Activated naive CD4-positive, alpha-beta T cell treated with anti-CD3 and anti-CD28 coated beads, Interleukin-2, amount 50 U/mL, for 72 hours (primary cell): ENCODE results near the gene EGFL7. TPM values are rescaled to one million over a fixed set of nuclear protein-coding genes. Genes with fewer than 3 reads are reported as not detected.

Experiments used
- total RNA-seq, 2 donors: library from RNA; stranded (reverse); gene quantifications; one replicate each; pipeline ENCODE4 v1.2.3, GENCODE V29; 2022

Gene EGFL7
- total RNA-seq, 2 donors from 2014 or later, result 0.61 to 1.6 TPM

Other genes starting within 250 kb of the EGFL7 start
- 10 to 100 TPM; 14.4 to 16.0 TPM for gene INPP5E, start 223.1 kb upstream of the EGFL7 start, total RNA-seq
- 10 to 100 TPM; 56.6 to 79.5 TPM for gene SEC16A, start 179.9 kb upstream of the EGFL7 start, total RNA-seq
- 10 to 100 TPM; 76.4 to 85.5 TPM for gene NOTCH1, start 116.9 kb upstream of the EGFL7 start, total RNA-seq
- gene AGPAT2, start 24.5 kb downstream of the EGFL7 start, total RNA-seq, result 10 to 100 TPM in 1 of 2 donors, 1 to 10 TPM in 1; 7.4 to 18.9 TPM
- gene DIPK1B, start 49.7 kb downstream of the EGFL7 start, total RNA-seq, result under 1 TPM in 1 of 2 donors, not detected in 1; 0.37 TPM
- gene LCN10, start 80.0 kb downstream of the EGFL7 start, total RNA-seq, result 1 to 10 TPM in 1 of 2 donors, under 1 TPM in 1; 0.89 to 1.6 TPM
- gene LCN6, start 85.6 kb downstream of the EGFL7 start, total RNA-seq, result not detected
- not detected for gene LCN8, start 95.3 kb downstream of the EGFL7 start, total RNA-seq
- not detected for gene LCN15, start 101.6 kb downstream of the EGFL7 start, total RNA-seq
- 10 to 100 TPM; 31.1 to 46.8 TPM for gene TMEM141, start 128.4 kb downstream of the EGFL7 start, total RNA-seq
- gene CCDC183, start 133.4 kb downstream of the EGFL7 start, total RNA-seq, result 1 to 10 TPM in 1 of 2 donors, under 1 TPM in 1; 0.18 to 1.3 TPM
- 100 to 1,000 TPM in 1 of 2 donors, 10 to 100 TPM in 1; 79.3 to 101 TPM for gene RABL6, start 145.0 kb downstream of the EGFL7 start, total RNA-seq
- 1 to 10 TPM; 3.7 to 6.7 TPM for gene AJM1, start 179.6 kb downstream of the EGFL7 start, total RNA-seq
- 100 to 1,000 TPM; 129 to 167 TPM for gene PHPT1, start 186.5 kb downstream of the EGFL7 start, total RNA-seq
- gene MAMDC4, start 189.4 kb downstream of the EGFL7 start, total RNA-seq, result 10 to 100 TPM; 17.7 to 21.5 TPM
- gene EDF1, start 203.4 kb downstream of the EGFL7 start, total RNA-seq, result 100 to 1,000 TPM; 272 to 274 TPM
- gene TRAF2, start 223.6 kb downstream of the EGFL7 start, total RNA-seq, result 10 to 100 TPM; 53.7 to 56.5 TPM